HEK293T (cell line): ENCODE data around the gene TMEM43.

Experiments
- CTCF ChIA-PET: fragments of 350-600 bp; formaldehyde crosslinking; extraction: SDS; loops from one replicate; lab custom pipeline; 2021; ENCODE audit warnings: antibody characterized with exemption, inconsistent platforms; lab: Yijun Ruan, JAX
- POLR2A ChIA-PET: fragments of 350-600 bp; formaldehyde crosslinking; extraction: SDS; loops from one replicate; lab custom pipeline; 2020; ENCODE audit warnings: antibody characterized with exemption, inconsistent platforms; lab: Yijun Ruan, JAX
- DNase-seq: peaks from one replicate; pipeline ENCODE4 v3.0.0; 2012; ENCODE audit warnings: mixed read lengths; ENCODE audit errors: extremely low spot score
- ARNT ChIP-seq: fragments of 450-650 bp; IDR thresholded peaks from 2 replicates; pipeline ENCODE4 v1.6.1; 2017; ENCODE audit warnings: mild to moderate bottlenecking
- BHLHE40 ChIP-seq: fragments of 450-650 bp; IDR thresholded peaks from 2 replicates; pipeline ENCODE4 v1.6.1; 2016; ENCODE audit warnings: mild to moderate bottlenecking, moderate library complexity, borderline replicate concordance
- CTBP1 ChIP-seq: fragments of 450-650 bp; IDR thresholded peaks from 2 replicates; pipeline ENCODE4 v1.6.1; 2016; ENCODE audit warnings: borderline replicate concordance
- ELF4 ChIP-seq: fragments of 450-650 bp; IDR thresholded peaks from 2 replicates; pipeline ENCODE4 v1.6.1; 2017; ENCODE audit warnings: antibody characterized with exemption
- FOXA1 ChIP-seq: fragments of 450-650 bp; IDR thresholded peaks from 2 replicates; pipeline ENCODE4 v1.6.1; 2016; ENCODE audit warnings: mild to moderate bottlenecking
- FOXK2 ChIP-seq: fragments of 450-650 bp; IDR thresholded peaks from 2 replicates; pipeline ENCODE4 v1.6.1; 2016; ENCODE audit warnings: mild to moderate bottlenecking
- FOXM1 ChIP-seq: fragments of 450-650 bp; IDR thresholded peaks from 2 replicates; pipeline ENCODE4 v1.6.1; 2017; ENCODE audit warnings: mild to moderate bottlenecking, borderline replicate concordance
- HDGF ChIP-seq: fragments of 450-650 bp; IDR thresholded peaks from 2 replicates; pipeline ENCODE4 v1.6.1; 2017; ENCODE audit warnings: antibody characterized with exemption, borderline replicate concordance
- L3MBTL2 ChIP-seq: fragments of 450-650 bp; conservative IDR thresholded peaks from 2 replicates; pipeline ENCODE4 v1.6.1; 2016; ENCODE audit warnings: mild to moderate bottlenecking
- LEF1 ChIP-seq: fragments of 450-650 bp; IDR thresholded peaks from 2 replicates; pipeline ENCODE4 v1.6.1; 2017; ENCODE audit warnings: mild to moderate bottlenecking, borderline replicate concordance
- NFRKB ChIP-seq: fragments of 450-650 bp; IDR thresholded peaks from 2 replicates; pipeline ENCODE4 v1.6.1; 2016; ENCODE audit warnings: mild to moderate bottlenecking, moderate library complexity
- SP1 ChIP-seq: fragments of 450-650 bp; IDR thresholded peaks from 2 replicates; pipeline ENCODE4 v1.6.1; 2017
- SUZ12 ChIP-seq: fragments of 450-650 bp; IDR thresholded peaks from 2 replicates; pipeline ENCODE4 v1.6.1; 2016; ENCODE audit warnings: mild to moderate bottlenecking
- TARDBP ChIP-seq: fragments of 450-650 bp; IDR thresholded peaks from 2 replicates; pipeline ENCODE4 v1.6.1; 2016
- ZNF384 ChIP-seq: fragments of 450-650 bp; IDR thresholded peaks from 2 replicates; pipeline ENCODE4 v1.6.1; 2016
- TF ChIP-seq, protein P1 (sequence below): fragments of 450-650 bp; IDR thresholded peaks from 2 replicates; pipeline ENCODE4 v1.6.1; 2016

TMEM43 gene

DNA sequence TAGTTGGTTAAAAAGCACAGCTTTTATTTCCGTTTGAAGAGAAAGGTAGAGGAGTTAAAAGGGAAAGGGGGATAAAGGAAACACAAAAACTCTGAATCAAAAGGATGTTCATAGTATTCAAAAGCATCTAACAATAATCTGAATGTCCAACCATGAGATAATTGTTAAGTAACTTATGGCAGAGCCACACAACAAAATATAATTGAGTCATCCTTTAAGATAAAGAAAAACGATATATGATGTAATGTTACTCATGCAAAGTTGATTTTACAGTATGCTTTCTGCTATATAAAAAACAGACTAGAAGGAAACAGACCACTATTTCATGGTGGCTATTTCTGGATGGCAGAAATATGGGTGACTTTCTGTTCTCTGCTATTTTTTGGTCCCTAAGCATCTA is 49.6 kb downstream of the TMEM43 start:
- ChIA-PET CTCF (no interaction called here), POLR2A (interaction anchor here (0.9 kb wide), 1 partner anchor 49 kb away, joined by 3 read pairs; the partner anchor contains the start of genes CHCHD4 and TMEM43)
- no peak for DNase-seq
- TF ChIP-seq SUZ12 (no peak), CTBP1 (no peak), FOXA1 (no peak), HDGF (no peak), FOXK2 (no peak), SP1 (no peak), BHLHE40 (no peak), L3MBTL2 (no peak), ZNF384 (no peak), ELF4 (no peak), LEF1 (no peak), ARNT (no peak), TARDBP (no peak), FOXM1 (no peak), NFRKB (no peak)
- TF ChIP-seq, protein P1, sequence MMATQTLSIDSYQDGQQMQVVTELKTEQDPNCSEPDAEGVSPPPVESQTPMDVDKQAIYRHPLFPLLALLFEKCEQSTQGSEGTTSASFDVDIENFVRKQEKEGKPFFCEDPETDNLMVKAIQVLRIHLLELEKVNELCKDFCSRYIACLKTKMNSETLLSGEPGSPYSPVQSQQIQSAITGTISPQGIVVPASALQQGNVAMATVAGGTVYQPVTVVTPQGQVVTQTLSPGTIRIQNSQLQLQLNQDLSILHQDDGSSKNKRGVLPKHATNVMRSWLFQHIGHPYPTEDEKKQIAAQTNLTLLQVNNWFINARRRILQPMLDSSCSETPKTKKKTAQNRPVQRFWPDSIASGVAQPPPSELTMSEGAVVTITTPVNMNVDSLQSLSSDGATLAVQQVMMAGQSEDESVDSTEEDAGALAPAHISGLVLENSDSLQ = no peak

DNA sequence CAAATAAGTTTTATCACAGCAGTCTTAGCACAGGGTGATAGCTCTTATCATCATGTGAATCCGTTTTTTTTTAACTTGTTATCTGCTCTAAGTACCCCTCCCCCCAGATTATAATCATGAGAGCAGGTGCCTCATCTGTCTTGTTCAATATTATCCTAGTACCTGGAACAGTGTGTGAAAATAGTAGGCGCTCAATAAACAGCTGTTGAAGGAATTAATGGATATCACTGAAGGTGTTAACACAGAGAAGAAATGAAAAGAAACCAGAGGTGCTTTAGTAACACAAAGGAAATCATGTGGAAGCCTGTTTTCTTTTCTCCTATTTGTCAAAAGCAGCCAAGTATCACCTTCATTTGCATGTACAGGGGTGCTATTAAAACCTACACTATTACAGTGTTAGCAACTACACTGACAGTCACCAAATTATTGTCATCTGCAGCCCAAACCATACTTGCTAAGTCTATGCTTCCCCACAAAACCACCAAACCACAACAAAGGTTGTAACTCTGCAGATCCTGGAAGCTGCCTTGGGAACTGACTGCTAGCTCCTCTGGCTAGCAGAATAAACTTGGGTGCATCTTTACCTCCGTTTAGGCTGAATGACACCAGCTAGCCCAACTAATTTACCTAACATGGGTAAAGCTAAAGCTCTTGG is 50.7 kb downstream of the TMEM43 start:
- no peak for DNase-seq
- CTCF ChIA-PET = interaction anchor here (0.6 kb wide), 1 partner anchor 53 kb away, joined by 3 read pairs; no protein-coding TSS in a partner anchor
- TF ChIP-seq FOXK2 (no peak), NFRKB (no peak), ZNF384 (no peak)
- POLR2A ChIA-PET = interaction anchor here (1.3 to 1.4 kb wide), 2 partner anchors 13 to 50 kb away, joined by 3 to 7 read pairs; partner anchors contain the start of genes CHCHD4 and TMEM43

DNA sequence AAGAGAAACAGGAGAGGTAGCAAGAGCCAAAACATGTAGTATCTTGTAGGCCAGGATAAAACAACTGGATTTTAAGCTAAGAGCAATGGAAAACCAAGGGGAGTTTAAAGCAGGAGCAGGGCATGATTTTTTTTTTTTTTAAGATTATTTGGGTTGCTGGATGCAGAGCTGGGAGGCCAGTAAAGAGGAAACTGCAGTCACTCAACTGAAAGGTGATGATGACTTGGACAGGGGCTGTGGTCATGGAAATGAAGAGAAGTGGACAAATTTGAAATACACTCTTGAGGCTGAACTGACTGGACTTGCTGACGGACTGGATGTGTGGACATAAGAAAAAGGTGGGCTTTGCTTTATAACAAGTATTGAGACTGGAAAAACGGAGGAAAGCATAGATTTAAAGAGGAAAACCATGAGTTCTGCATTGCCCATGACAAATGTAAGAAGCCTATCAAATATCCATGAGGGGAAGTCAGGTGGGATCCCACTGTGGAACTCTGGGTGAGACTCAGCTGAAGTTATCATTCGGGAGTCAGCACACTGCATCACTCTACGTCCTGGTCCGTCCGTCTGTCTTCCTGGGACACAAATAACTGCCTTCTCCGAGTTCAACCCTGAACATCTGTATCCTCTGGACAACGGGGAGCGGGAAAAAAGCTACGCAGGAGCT is 52.9 kb downstream of the TMEM43 start:
- POLR2A ChIA-PET = interaction anchor here (0.9 to 2.6 kb wide), 20 partner anchors 9 to 1028 kb away, joined by 3 to 20 read pairs (median 5); partner anchors contain the start of genes CAPN7, CHCHD4 and TMEM43
- CTCF ChIA-PET = interaction anchor here (1.4 kb wide), 1 partner anchor 281 kb away, joined by 4 read pairs; no protein-coding TSS in a partner anchor
- no peak for DNase-seq
- no peak for TF ChIP-seq SUZ12
- TF ChIP-seq HDGF = no peak
- peak; percentile 46 for TF ChIP-seq L3MBTL2

DNA sequence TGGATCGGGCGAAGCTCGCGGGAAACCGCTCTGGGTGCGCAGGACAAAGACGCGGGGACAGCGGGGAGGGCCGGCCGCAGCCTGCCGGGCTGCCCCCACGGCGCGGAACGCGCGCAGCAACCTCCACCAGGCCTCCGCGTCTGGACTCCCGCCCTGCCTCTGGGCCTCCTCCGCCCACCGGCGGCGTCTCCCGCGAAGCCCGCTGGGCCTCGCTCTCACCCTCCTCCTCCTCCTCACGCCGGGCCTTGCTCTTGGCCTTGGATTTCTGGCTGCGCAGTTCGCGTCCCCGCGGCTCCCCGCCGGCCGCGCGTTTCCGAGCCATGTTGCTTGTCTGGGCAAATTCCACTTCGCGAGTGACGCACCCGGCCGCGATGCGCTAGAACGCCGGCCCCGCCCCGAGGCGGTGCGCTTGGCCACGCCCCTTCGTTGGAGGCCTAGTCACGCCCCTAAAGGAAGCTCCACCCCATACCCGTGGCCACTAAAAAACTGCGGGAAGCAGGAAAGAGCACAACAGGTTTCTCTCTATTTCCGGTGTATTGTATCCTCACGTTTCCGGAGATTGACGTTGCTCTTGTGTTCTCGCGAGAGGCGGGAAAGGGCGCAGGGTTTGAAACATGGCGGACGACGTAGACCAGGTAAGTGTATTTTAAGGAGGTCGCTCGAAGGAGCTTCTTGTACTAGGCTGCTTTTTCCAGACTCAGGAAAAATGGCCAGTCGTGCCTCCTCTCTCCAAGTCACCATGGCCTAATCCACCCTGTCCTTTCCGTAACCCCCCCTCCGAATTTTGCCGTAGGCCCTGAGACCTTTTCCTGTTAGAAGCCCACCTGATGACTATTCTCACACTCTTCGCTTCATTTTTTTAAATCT is 53.6 kb downstream of the TMEM43 start, which contains the start of the genes LSM3 and XPC:
TSS of gene LSM3 (plus strand) at position 571 of the 867 bp plus-strand sequence. CDS start at position 615, 44 bp downstream.
TSS of gene XPC (minus strand) at position 355 of the 867 bp plus-strand sequence. CDS start at position 322, 33 bp downstream.
- ChIA-PET POLR2A (interaction anchor here (0.8 to 2.6 kb wide), 24 partner anchors 10 to 1027 kb away, joined by 3 to 20 read pairs (median 5); partner anchors contain the start of genes CAPN7, CCDC174, CHCHD4 and TMEM43), CTCF (interaction anchor here (1.4 kb wide), 2 partner anchors 25 to 282 kb away, joined by 4 read pairs; no protein-coding TSS in a partner anchor)
- peak; percentile 73; the same call in 1 of the 2 replicates for TF ChIP-seq TARDBP
- no peak for TF ChIP-seq ZNF384
- peak; percentile 66; the same call in 1 of the 2 replicates for TF ChIP-seq NFRKB
- TF ChIP-seq SP1 = peak; percentile 69; the same call in 1 of the 2 replicates
- no peak for TF ChIP-seq ARNT
- 0 out of 2 replicates have a peak, but pooled peaks have one; percentile 18 for TF ChIP-seq FOXK2
- no peak for TF ChIP-seq HDGF
- no peak for TF ChIP-seq FOXM1
- TF ChIP-seq BHLHE40 = no peak
- no peak; the same call in none of the 2 replicates for TF ChIP-seq L3MBTL2
- TF ChIP-seq LEF1 = no peak; the same call in 1 of the 2 replicates
- TF ChIP-seq ELF4 = peak; percentile 77
- no peak for TF ChIP-seq CTBP1
- TF ChIP-seq SUZ12 = no peak
- no peak for TF ChIP-seq FOXA1
- TF ChIP-seq, protein P1 = peak; percentile 93
- DNase-seq = peak; percentile 93

DNA sequence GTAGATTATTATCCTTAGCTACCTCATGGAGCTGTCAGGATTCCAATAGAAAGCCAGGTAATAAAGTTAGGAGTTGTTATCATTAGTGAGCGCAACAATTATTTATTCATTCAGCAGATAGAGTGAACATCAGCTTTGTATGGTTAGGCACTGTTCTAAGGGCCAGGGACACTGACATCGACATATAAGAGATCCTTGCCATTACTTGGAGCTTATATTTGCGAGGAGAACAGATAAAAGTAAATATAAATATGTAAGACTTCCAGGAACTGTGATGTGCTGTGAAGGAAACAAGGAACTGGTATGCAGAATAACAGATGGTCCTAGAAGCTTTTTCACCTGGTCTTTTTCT is 54.2 kb downstream of the TMEM43 start:
- TF ChIP-seq FOXA1 = no peak
- no peak for TF ChIP-seq ELF4
- no peak for TF ChIP-seq SP1
- TF ChIP-seq ZNF384 = no peak
- no peak for TF ChIP-seq HDGF
- no peak for TF ChIP-seq FOXK2
- no peak for TF ChIP-seq BHLHE40
- no peak for TF ChIP-seq FOXM1
- TF ChIP-seq L3MBTL2 = no peak
- no peak for TF ChIP-seq NFRKB
- no peak for TF ChIP-seq ARNT
- POLR2A ChIA-PET = interaction anchor here (0.8 to 2.6 kb wide), 23 partner anchors 9 to 1027 kb away, joined by 3 to 20 read pairs (median 5); partner anchors contain the start of genes CAPN7, CCDC174, CHCHD4 and TMEM43
- CTCF ChIA-PET = interaction anchor here (1.4 kb wide), 1 partner anchor 24 kb away, joined by 4 read pairs; no protein-coding TSS in a partner anchor
- DNase-seq = no peak
